CD14-positive monocyte (primary cell): ENCODE results near the gene CGB1. TPM values are rescaled to one million over a fixed set of nuclear protein-coding genes. Genes with fewer than 3 reads are reported as not detected.
"Not testable (repeated sequence)": the region's sequence is repeated elsewhere in the genome, so short reads cannot be mapped to it uniquely, and the experiment has no call there.

ENCODE experiments used
- DNase-seq, 3 donors: peaks; one replicate each; pipeline ENCODE4 v3.0.0-alpha.2; 2011 to 2022
- H2AFZ ChIP-seq: 2 replicates; pipeline ENCODE4 v1.6.0; 2012; ENCODE audit warnings: mild to moderate bottlenecking, low read depth, low read length, inconsistent platforms; ENCODE audit not compliant: insufficient read depth, poor library complexity, severe bottlenecking
- H3K27ac ChIP-seq, 2 donors: 1 replicate in 1 of 2; 2 replicates in 1 of 2; pipeline ENCODE4 v1.5.1; 2012 to 2013; ENCODE audit warnings: low read length in 2 of 2, control low read depth in 1 of 2, inconsistent platforms in 1 of 2, low read depth in 1 of 2, mild to moderate bottlenecking in 1 of 2
- H3K27me3 ChIP-seq, 2 donors: one replicate each; pipeline versions ENCODE4 v1.6.0 to v1.6.1; 2011 to 2013; ENCODE audit warnings: low read length in 2 of 2; ENCODE audit not compliant: control insufficient read depth in 2 of 2, insufficient read depth in 2 of 2
- H3K36me3 ChIP-seq, 2 donors: replicated peaks in 1 of 2; 1 replicate in 1 of 2; 2 replicates in 1 of 2; pipeline versions ENCODE4 v1.5.1 to v1.6.1; 2012 to 2013; ENCODE audit warnings: low read length in 2 of 2, control low read depth in 1 of 2, inconsistent platforms in 1 of 2, mild to moderate bottlenecking in 1 of 2; ENCODE audit not compliant: insufficient read depth in 2 of 2, control insufficient read depth in 1 of 2
- H3K4me1 ChIP-seq, 2 donors: 1 replicate in 1 of 2; 2 replicates in 1 of 2; pipeline versions ENCODE4 v1.5.1 to v1.6.1; 2012 to 2013; ENCODE audit warnings: low read length in 2 of 2, control low read depth in 1 of 2, inconsistent platforms in 1 of 2, mild to moderate bottlenecking in 1 of 2, moderate library complexity in 1 of 2; ENCODE audit not compliant: insufficient read depth in 2 of 2, control insufficient read depth in 1 of 2
- H3K4me2 ChIP-seq: replicated peaks from 2 replicates; pipeline ENCODE3; 2012; ENCODE audit warnings: low read length, moderate library complexity, mild to moderate bottlenecking; ENCODE audit not compliant: poor library complexity, severe bottlenecking; ENCODE audit errors: extremely low read depth
- H3K4me3 ChIP-seq, 3 experiments: fragments of 200-600 bp in 1 of 3; sonication (generic) in 1 of 3; replicated peaks in 1 of 3; 1 replicate in 2 of 3; 2 replicates in 1 of 3; pipeline ENCODE4 v1.5.1; 2011 to 2013; ENCODE audit warnings: low read length in 3 of 3, mild to moderate bottlenecking in 3 of 3, control low read depth in 2 of 3, low read depth in 2 of 3, inconsistent platforms in 1 of 3, moderate library complexity in 1 of 3
- H3K79me2 ChIP-seq: 2 replicates; pipeline ENCODE4 v1.6.0; 2012; ENCODE audit warnings: mild to moderate bottlenecking, control low read depth, inconsistent platforms, low read length, moderate library complexity; ENCODE audit not compliant: insufficient read depth
- H3K9ac ChIP-seq: 2 replicates; pipeline ENCODE4 v1.6.0; 2017; ENCODE audit warnings: low read length, mild to moderate bottlenecking; ENCODE audit not compliant: insufficient read depth, poor library complexity, severe bottlenecking
- H3K9me3 ChIP-seq, 2 donors: replicated peaks in 1 of 2; 1 replicate in 1 of 2; 2 replicates in 1 of 2; pipeline versions ENCODE4 v1.5.1 to v1.6.1; 2012 to 2013; ENCODE audit warnings: low read length in 2 of 2, control low read depth in 1 of 2; ENCODE audit not compliant: control insufficient read depth in 1 of 2, insufficient read depth in 1 of 2
- H4K20me1 ChIP-seq: 2 replicates; pipeline ENCODE4 v1.6.0; 2012; ENCODE audit warnings: mild to moderate bottlenecking, low read length, control low read depth, moderate library complexity; ENCODE audit not compliant: insufficient read depth
- H3K27ac Mint-ChIP-seq, 7 donors: one replicate each; pipeline ENCODE4 v1.8.0; 2020; ENCODE audit warnings: mild to moderate bottlenecking in 7 of 7, mixed read lengths in 7 of 7, moderate library complexity in 6 of 7, inconsistent platforms in 2 of 7
- H3K27me3 Mint-ChIP-seq, 3 donors: one replicate each; pipeline ENCODE4 v1.8.0; 2021 to 2022; ENCODE audit warnings: low read depth in 3 of 3, mild to moderate bottlenecking in 3 of 3, mixed read lengths in 3 of 3, moderate library complexity in 3 of 3, inconsistent platforms in 1 of 3
- H3K36me3 Mint-ChIP-seq, 2 donors: one replicate each; pipeline ENCODE4 v1.8.0; 2020; ENCODE audit warnings: mixed read lengths in 2 of 2, inconsistent platforms in 1 of 2, mild to moderate bottlenecking in 1 of 2
- H3K4me1 Mint-ChIP-seq: one replicate; pipeline ENCODE4 v1.8.0; 2020; ENCODE audit warnings: mild to moderate bottlenecking, mixed read lengths
- H3K4me3 Mint-ChIP-seq, 2 donors: one replicate each; pipeline ENCODE4 v1.8.0; 2020; ENCODE audit warnings: mild to moderate bottlenecking in 2 of 2, mixed read lengths in 2 of 2, moderate library complexity in 1 of 2
- H3K9me3 Mint-ChIP-seq, 7 donors: one replicate each; pipeline ENCODE4 v1.8.0; 2020 to 2022; ENCODE audit warnings: mixed read lengths in 7 of 7, mild to moderate bottlenecking in 6 of 7, moderate library complexity in 6 of 7, inconsistent platforms in 2 of 7
- CTCF ChIP-seq: fragments of 200-600 bp; IDR thresholded peaks from one replicate; pipeline ENCODE4 v1.8.0; 2022; ENCODE audit warnings: antibody characterized with exemption, mild to moderate bottlenecking
- WGBS: methylation state at CpG from one replicate; pipeline ENCODE4 v1.1.5; 2013; ENCODE audit warnings: missing lambda C conversion rate; ENCODE audit not compliant: insufficient coverage; 5-methylcytosine and 5-hydroxymethylcytosine counted together
- intact Hi-C, 2 donors: fragments of 100-400 bp; cut with micrococcal nuclease; formaldehyde crosslinking; loops; one replicate each; pipeline versions ENCODE4 v1.15.0 to v1.15.1; 2023
- polyA plus RNA-seq, 3 donors: library from polyadenylated mRNA; depleted of rRNA in 1 of 3; unstranded in 2 of 3; stranded (reverse) in 1 of 3; fragments of 300-500 nt in 2 of 3; fragments of >200 nt in 1 of 3; fragmentation: Illumina TruSeq in 2 of 3; gene quantifications; 1 replicate in 2 of 3; 2 replicates in 1 of 3; pipeline ENCODE4 v1.2.3, GENCODE V29; 2012 to 2021

Gene CGB1
- polyA plus RNA-seq, 3 donors, result not detected

- Histone ChIP-seq H3K9me3 (no peaks in the 10 kb centered on the region), H3K27me3 (no peaks in the 10 kb centered on the region), H4K20me1 (no peaks in the 10 kb centered on the region), H2AFZ (no peak overlapping the region), H3K9ac (no peak overlapping the region), H3K79me2 (no peaks in the 10 kb centered on the region), H3K4me1 (no peaks in the 10 kb centered on the region), H3K4me3 (no peak overlapping the region), H3K4me2 (no peak overlapping the region), H3K36me3 (no peaks in the 10 kb centered on the region), H3K27ac (no peak overlapping the region)
- DNase-seq, result no peak
- Mint-ChIP-seq H3K36me3 (no peaks in the 10 kb centered on the region), H3K27ac (no peak overlapping the region), H3K27me3 (peaks cover 2 to 10% (median 5%) of the 10 kb centered on the region in 3 donors), H3K9me3 (no peaks in the 10 kb centered on the region), H3K4me3 (no peak overlapping the region), H3K4me1 (no peaks in the 10 kb centered on the region)
- WGBS, result 92% methylated on average over 12 of the region's 17 CpGs
- TF ChIP-seq CTCF, result no peak
- intact Hi-C loops, result no loop called here
Measured at GRCh38 chr19:49042177-49042576, 5.5 kb upstream of the CGB1 start.

- H3K36me3 Mint-ChIP-seq, DNase-seq, intact Hi-C loops, H3K27ac Mint-ChIP-seq, H3K36me3 ChIP-seq, H4K20me1 ChIP-seq, H3K4me3 Mint-ChIP-seq, H3K4me1 ChIP-seq, H3K4me2 ChIP-seq, H3K79me2 ChIP-seq, H3K9ac ChIP-seq, H3K9me3 Mint-ChIP-seq, H3K4me3 ChIP-seq, H3K27ac ChIP-seq, H3K27me3 ChIP-seq, H2AFZ ChIP-seq, H3K4me1 Mint-ChIP-seq, H3K9me3 ChIP-seq: not testable (repeated sequence)
- peaks cover 2 to 11% (median 7%) of the 10 kb centered on the region in 3 donors for H3K27me3 Mint-ChIP-seq
- WGBS, result no CpG with 5 or more reads among the region's 9 CpGs
Measured at GRCh38 chr19:49039736-49040135, 3.0 kb upstream of the CGB1 start.

GRCh38 chr19:49038557-49039276 lies 2.0 kb upstream of the CGB1 start:
- H3K36me3 Mint-ChIP-seq, H4K20me1 ChIP-seq, H3K36me3 ChIP-seq, DNase-seq, H3K9ac ChIP-seq, H3K4me1 Mint-ChIP-seq, H3K4me2 ChIP-seq, H3K79me2 ChIP-seq, H3K27ac ChIP-seq, H3K9me3 ChIP-seq, H3K27me3 ChIP-seq, intact Hi-C loops, H3K9me3 Mint-ChIP-seq, H3K4me3 Mint-ChIP-seq, H3K27ac Mint-ChIP-seq, H3K4me1 ChIP-seq, H3K4me3 ChIP-seq, H2AFZ ChIP-seq: not testable (repeated sequence)
- WGBS, result 90% methylated on average over 12 of the region's 26 CpGs
- peaks cover 2 to 11% (median 7%) of the 10 kb centered on the region in 3 donors for H3K27me3 Mint-ChIP-seq

GRCh38 chr19:49038111-49038510 lies 1.4 kb upstream of the CGB1 start:
- H3K79me2 ChIP-seq, H3K4me2 ChIP-seq, intact Hi-C loops, H3K4me1 Mint-ChIP-seq, H3K36me3 ChIP-seq, H3K36me3 Mint-ChIP-seq, H3K4me3 Mint-ChIP-seq, H3K27me3 ChIP-seq, H3K9ac ChIP-seq, H4K20me1 ChIP-seq, H3K4me1 ChIP-seq, H3K27ac ChIP-seq, H3K4me3 ChIP-seq, DNase-seq, H3K9me3 ChIP-seq, H3K27ac Mint-ChIP-seq, H3K9me3 Mint-ChIP-seq, H3K27me3 Mint-ChIP-seq, H2AFZ ChIP-seq: not testable (repeated sequence)
- no CpG with 5 or more reads among the region's 8 CpGs for WGBS
